HEK293 (cell line): ENCODE measurements around the gene SURF4.
A peak's percentile ranks its signal among the peaks of the same experiment; 100 is the strongest.

Experiments used
- CTCF ChIA-PET: fragments of 350-600 bp; formaldehyde crosslinking; extraction: SDS; loops from one replicate; lab custom pipeline; 2021; ENCODE audit warnings: antibody characterized with exemption; lab: Yijun Ruan, JAX
- POLR2A ChIA-PET: fragments of 300-600 bp; formaldehyde crosslinking; extraction: SDS; loops from one replicate; lab custom pipeline; 2020; ENCODE audit warnings: antibody characterized with exemption, inconsistent platforms; lab: Yijun Ruan, JAX
- H3K27ac ChIP-seq: fragments of 200-500 bp; sonication (Bioruptor generic); 2 replicates; pipeline ENCODE4 v1.5.1; 2014; ENCODE audit warnings: low read depth, low read length, control low read depth, inconsistent platforms; ENCODE audit errors: extremely low read depth
- H3K36me3 ChIP-seq, 2 experiments: fragments of 200-500 bp in 1 of 2; sonication (Bioruptor generic) in 1 of 2; 1 replicate in 1 of 2; 2 replicates in 1 of 2; pipeline ENCODE4 v1.5.1; 2014 to 2017; ENCODE audit warnings: inconsistent platforms in 2 of 2, low read length in 2 of 2; ENCODE audit not compliant: control insufficient read depth in 2 of 2, insufficient read depth in 1 of 2
- H3K4me1 ChIP-seq: fragments of 200-500 bp; sonication (Bioruptor generic); 2 replicates; pipeline ENCODE4 v1.5.1; 2014; ENCODE audit warnings: mild to moderate bottlenecking, low read length, inconsistent platforms; ENCODE audit not compliant: control insufficient read depth, insufficient read depth
- H3K4me3 ChIP-seq: 2 replicates; pipeline ENCODE4 v1.5.1; 2011; ENCODE audit warnings: low read depth, mild to moderate bottlenecking, control low read depth, low read length, moderate library complexity
- H3K9me3 ChIP-seq: fragments of 200-500 bp; sonication (Bioruptor generic); 2 replicates; pipeline ENCODE4 v1.5.1; 2014; ENCODE audit warnings: low read depth, low read length, inconsistent platforms; ENCODE audit not compliant: control insufficient read depth, insufficient read depth
- BCL11B ChIP-seq: fragments of 450-650 bp; formaldehyde crosslinking; IDR thresholded peaks from 2 replicates; pipeline ENCODE4 v1.5.1; 2016; ENCODE audit warnings: low read depth, missing biosample characterization, missing genetic modification characterization
- CTCF ChIP-seq: fragments of 450-650 bp; formaldehyde crosslinking; IDR thresholded peaks from 2 replicates; pipeline ENCODE4 v1.5.1; 2016; ENCODE audit warnings: missing biosample characterization, missing genetic modification characterization
- EGR2 ChIP-seq: fragments of 450-650 bp; formaldehyde crosslinking; IDR thresholded peaks from 2 replicates; pipeline ENCODE4 v1.5.1; 2016; ENCODE audit warnings: low read depth, missing biosample characterization, missing genetic modification characterization
- HIC1 ChIP-seq: fragments of 450-650 bp; formaldehyde crosslinking; IDR thresholded peaks from 2 replicates; pipeline ENCODE4 v1.5.1; 2016; ENCODE audit warnings: missing biosample characterization, missing genetic modification characterization
- KLF17 ChIP-seq: fragments of 450-650 bp; formaldehyde crosslinking; IDR thresholded peaks from 2 replicates; pipeline ENCODE4 v1.5.1; 2016; ENCODE audit warnings: missing biosample characterization, missing genetic modification characterization
- MYNN ChIP-seq: fragments of 450-650 bp; formaldehyde crosslinking; IDR thresholded peaks from 2 replicates; pipeline ENCODE4 v1.5.1; 2016; ENCODE audit warnings: missing biosample characterization, missing genetic modification characterization, borderline replicate concordance
- SCRT2 ChIP-seq: fragments of 450-650 bp; formaldehyde crosslinking; IDR thresholded peaks from 2 replicates; pipeline ENCODE4 v1.5.1; 2016; ENCODE audit warnings: missing biosample characterization, missing genetic modification characterization
- SP7 ChIP-seq: fragments of 450-650 bp; formaldehyde crosslinking; IDR thresholded peaks from 2 replicates; pipeline ENCODE4 v1.5.1; 2016; ENCODE audit warnings: missing biosample characterization, missing genetic modification characterization
- ZBTB20 ChIP-seq: fragments of 450-650 bp; formaldehyde crosslinking; IDR thresholded peaks from 2 replicates; pipeline ENCODE4 v1.5.1; 2016; ENCODE audit warnings: missing biosample characterization, missing genetic modification characterization
- ZIC2 ChIP-seq: fragments of 450-650 bp; formaldehyde crosslinking; IDR thresholded peaks from 2 replicates; pipeline ENCODE4 v1.5.1; 2016; ENCODE audit warnings: missing biosample characterization, missing genetic modification characterization
- ZNF10 ChIP-seq: fragments of 450-650 bp; formaldehyde crosslinking; IDR thresholded peaks from 2 replicates; pipeline ENCODE4 v1.5.1; 2017; ENCODE audit warnings: missing biosample characterization, missing genetic modification characterization
- ZNF211 ChIP-seq: fragments of 450-650 bp; formaldehyde crosslinking; IDR thresholded peaks from 2 replicates; pipeline ENCODE4 v1.5.1; 2016; ENCODE audit warnings: low read depth, missing biosample characterization, missing genetic modification characterization
- ZNF214 ChIP-seq: fragments of 450-650 bp; formaldehyde crosslinking; IDR thresholded peaks from 2 replicates; pipeline ENCODE4 v1.5.1; 2017; ENCODE audit warnings: missing biosample characterization, mild to moderate bottlenecking, missing genetic modification characterization, borderline replicate concordance
- ZNF280C ChIP-seq: fragments of 450-650 bp; formaldehyde crosslinking; IDR thresholded peaks from 2 replicates; pipeline ENCODE4 v1.5.1; 2016; ENCODE audit warnings: missing biosample characterization, missing genetic modification characterization
- ZNF292 ChIP-seq: fragments of 450-650 bp; formaldehyde crosslinking; IDR thresholded peaks from 2 replicates; pipeline ENCODE4 v1.5.1; 2016; ENCODE audit warnings: low read depth, missing biosample characterization, missing genetic modification characterization, borderline replicate concordance
- ZNF311 ChIP-seq: fragments of 450-650 bp; formaldehyde crosslinking; IDR thresholded peaks from 2 replicates; pipeline ENCODE4 v1.5.1; 2017; ENCODE audit warnings: missing biosample characterization, missing genetic modification characterization, borderline replicate concordance
- ZNF404 ChIP-seq: fragments of 450-650 bp; formaldehyde crosslinking; IDR thresholded peaks from 2 replicates; pipeline ENCODE4 v1.5.1; 2017; ENCODE audit warnings: missing biosample characterization, missing genetic modification characterization
- ZNF433 ChIP-seq: fragments of 450-650 bp; formaldehyde crosslinking; IDR thresholded peaks from 2 replicates; pipeline ENCODE4 v1.5.1; 2016; ENCODE audit warnings: missing biosample characterization, missing genetic modification characterization, low read depth
- ZNF501 ChIP-seq: fragments of 450-650 bp; formaldehyde crosslinking; IDR thresholded peaks from 2 replicates; pipeline ENCODE4 v1.5.1; 2016; ENCODE audit warnings: missing biosample characterization, missing genetic modification characterization
- ZNF510 ChIP-seq: fragments of 450-650 bp; formaldehyde crosslinking; IDR thresholded peaks from 2 replicates; pipeline ENCODE4 v1.5.1; 2018; ENCODE audit warnings: mild to moderate bottlenecking, missing genetic modification characterization, missing biosample characterization; ENCODE audit not compliant: insufficient replicate concordance
- ZNF610 ChIP-seq: fragments of 450-650 bp; formaldehyde crosslinking; IDR thresholded peaks from 2 replicates; pipeline ENCODE4 v1.5.1; 2016; ENCODE audit warnings: missing biosample characterization, missing genetic modification characterization, borderline replicate concordance
- ZNF654 ChIP-seq: fragments of 450-650 bp; formaldehyde crosslinking; IDR thresholded peaks from 2 replicates; pipeline ENCODE4 v1.5.1; 2016; ENCODE audit warnings: low read depth, missing biosample characterization, missing genetic modification characterization
- ZNF692 ChIP-seq: fragments of 450-650 bp; formaldehyde crosslinking; IDR thresholded peaks from 2 replicates; pipeline ENCODE4 v1.5.1; 2016; ENCODE audit warnings: missing biosample characterization, missing genetic modification characterization
- ZXDB ChIP-seq: fragments of 450-650 bp; formaldehyde crosslinking; IDR thresholded peaks from 2 replicates; pipeline ENCODE4 v1.5.1; 2016; ENCODE audit warnings: missing biosample characterization, missing genetic modification characterization

SURF4 gene

GRCh38 chr9:133404454-133405002 is 28.7 kb upstream of the SURF4 start (continued):
- TF ChIP-seq ZNF610 (tag by site-specific recombination): no peak
- TF ChIP-seq ZNF510 (tag by site-specific recombination): no peak
- no peak for TF ChIP-seq SP7
- no peak for TF ChIP-seq ZNF501 (tag by site-specific recombination)
- TF ChIP-seq ZNF404 (tag by site-specific recombination): no peak
- TF ChIP-seq HIC1: no peak
- TF ChIP-seq KLF17 (tag by site-specific recombination): no peak
- TF ChIP-seq ZNF292 (tag by site-specific recombination): no peak
- TF ChIP-seq, all 188 proteins: peak for 0

- TF ChIP-seq CTCF: peak; percentile 86
- TF ChIP-seq ZBTB20 (tag by site-specific recombination): no peak
- TF ChIP-seq ZIC2 (tag by site-specific recombination): peak; percentile 45; the same call in 1 of the 2 replicates
- TF ChIP-seq EGR2: no peak
- no peak for TF ChIP-seq BCL11B
- no peak for TF ChIP-seq ZNF433
- TF ChIP-seq ZNF654 (tag by site-specific recombination): peak; percentile 55
- TF ChIP-seq ZNF10 (tag by site-specific recombination): peak; percentile 78
- H3K27ac ChIP-seq: no peak overlapping the region
- POLR2A ChIA-PET: interaction anchor here (1.0 to 1.3 kb wide), 3 partner anchors 27 to 56 kb away, joined by 3 read pairs; partner anchors contain the start of genes MED22 and RPL7A
- no peaks in the 10 kb centered on the region for H3K9me3 ChIP-seq
- peaks cover 5 to 68% of the 10 kb centered on the region in 2 experiments; a peak in 2 of 3 replicates for H3K36me3 ChIP-seq
- H3K4me1 ChIP-seq: no peaks in the 10 kb centered on the region
- no peak overlapping the region for H3K4me3 ChIP-seq
- CTCF ChIA-PET: interaction anchor here (0.5 to 4.8 kb wide), 19 partner anchors 8 to 486 kb away, joined by 3 to 24 read pairs (median 3); no protein-coding TSS in a partner anchor
Measured at GRCh38 chr9:133403766-133404453, 28.1 kb upstream of the SURF4 start.

GRCh38 chr9:133402689-133403088 is 26.8 kb upstream of the SURF4 start:
- POLR2A ChIA-PET: interaction anchor here (0.7 kb wide), 1 partner anchor 12 kb away, joined by 6 read pairs; no protein-coding TSS in a partner anchor
- H3K27ac ChIP-seq: no peak overlapping the region
- no peaks in the 10 kb centered on the region for H3K4me1 ChIP-seq
- H3K4me3 ChIP-seq: no peak overlapping the region
- H3K36me3 ChIP-seq: peaks cover 0 to 60% of the 10 kb centered on the region in 2 experiments; a peak in 1 of 3 replicates
- no peaks in the 10 kb centered on the region for H3K9me3 ChIP-seq
- CTCF ChIA-PET: interaction anchor here (0.7 to 4.8 kb wide), 7 partner anchors 24 to 232 kb away, joined by 3 to 24 read pairs (median 3); no protein-coding TSS in a partner anchor
- no peak for TF ChIP-seq ZNF211 (tag by site-specific recombination)
- TF ChIP-seq ZXDB (tag by site-specific recombination): no peak
- no peak for TF ChIP-seq ZNF280C (tag by site-specific recombination)
- TF ChIP-seq ZNF311: no peak
- no peak for TF ChIP-seq ZNF692 (tag by site-specific recombination)
- no peak for TF ChIP-seq SCRT2 (tag by site-specific recombination)
- TF ChIP-seq ZNF214 (tag by site-specific recombination): no peak
- no peak for TF ChIP-seq MYNN (tag by site-specific recombination)
